Panc1 (cell line): Measurements from ENCODE around the gene OGDH. TPM values are rescaled to one million over a fixed set of nuclear protein-coding genes. Genes with fewer than 3 reads are reported as not detected.

Experiments
- ATAC-seq: fragments of 200-7000 bp; cut with Tn5 transposase; 2 replicates; pipeline ENCODE4 v1.9.1; 2020; ENCODE audit warnings: mild to moderate bottlenecking, moderate library complexity
- BruUV-seq: library from RNA; stranded (reverse); fragments of 400-500 nt; replicated peaks from 2 replicates; lab custom pipeline; 2021; lab: Mats Ljungman, UMichigan
- CTCF ChIA-PET: fragments of 300-600 bp; sonication (Branson Sonifier 250); formaldehyde crosslinking; loops from one replicate; lab custom pipeline; 2022; ENCODE audit warnings: antibody characterized with exemption; lab: Charles Lee
- POLR2A ChIA-PET: fragments of 300-600 bp; sonication (Branson Sonifier 250); formaldehyde crosslinking; loops from one replicate; lab custom pipeline; 2022; ENCODE audit warnings: antibody characterized with exemption; lab: Charles Lee
- DNase-seq: peaks from one replicate; pipeline ENCODE4 v3.0.0-alpha.2; 2010; ENCODE audit warnings: low read depth, low spot score
- H3K27ac ChIP-seq: 2 replicates; pipeline ENCODE4 v1.5.1; 2011; ENCODE audit warnings: mild to moderate bottlenecking, low read length, inconsistent platforms
- H3K27me3 ChIP-seq: fragments of 200-500 bp; sonication (Bioruptor generic); 2 replicates; pipeline ENCODE4 v1.6.0; 2014; ENCODE audit warnings: low read length, inconsistent platforms; ENCODE audit not compliant: control insufficient read depth, insufficient read depth
- H3K36me3 ChIP-seq: fragments of 200-500 bp; sonication (Bioruptor generic); 2 replicates; pipeline ENCODE4 v1.5.1; 2014; ENCODE audit warnings: inconsistent platforms, mild to moderate bottlenecking, low read length, moderate library complexity; ENCODE audit not compliant: control insufficient read depth, insufficient read depth
- H3K4me1 ChIP-seq: 2 replicates; pipeline ENCODE4 v1.5.1; 2011; ENCODE audit warnings: inconsistent platforms, mild to moderate bottlenecking, low read length, moderate library complexity; ENCODE audit not compliant: control insufficient read depth, insufficient read depth
- H3K4me3 ChIP-seq, 2 experiments: 2 replicates each; pipeline ENCODE4 v1.5.1; 2011 to 2012; ENCODE audit warnings: low read depth in 2 of 2, low read length in 2 of 2, mild to moderate bottlenecking in 2 of 2, inconsistent platforms in 1 of 2, moderate library complexity in 1 of 2
- H3K9me3 ChIP-seq: fragments of 200-500 bp; sonication (Bioruptor generic); 2 replicates; pipeline ENCODE4 v1.5.1; 2014; ENCODE audit warnings: low read depth, mild to moderate bottlenecking, inconsistent platforms, low read length, moderate library complexity; ENCODE audit not compliant: control insufficient read depth, insufficient read depth
- POLR2AphosphoS5 ChIP-seq: IDR thresholded peaks from 2 replicates; pipeline ENCODE4 v1.6.1; 2012; ENCODE audit warnings: mild to moderate bottlenecking, low read depth, low read length, moderate library complexity
- SIN3A ChIP-seq: IDR thresholded peaks from 2 replicates; pipeline ENCODE4 v1.6.1; 2012; ENCODE audit warnings: low read depth, mild to moderate bottlenecking, low read length, moderate library complexity, borderline replicate concordance; ENCODE audit not compliant: insufficient read depth
- TCF7L2 ChIP-seq: IDR thresholded peaks from 2 replicates; pipeline ENCODE4 v1.6.1; 2011; ENCODE audit warnings: mild to moderate bottlenecking, low read depth, low read length, inconsistent platforms
- in situ Hi-C: cut with HindIII; loops from 2 replicates; pipeline ENCODE4 v1.10.0; 2016; ENCODE audit warnings: low sequenced_read_pairs, low pct_unique_long_range_greater_than_20kb
- intact Hi-C: fragments of 100-400 bp; cut with micrococcal nuclease; formaldehyde crosslinking; loops from one replicate; pipeline ENCODE4 v1.10.0; 2022; ENCODE audit not compliant: unreplicated experiment
- total RNA-seq: library from RNA; stranded (reverse); gene quantifications from one replicate; pipeline ENCODE4 v1.2.1, GENCODE V29; 2021; ENCODE audit not compliant: unreplicated experiment
- TF ChIP-seq, protein P1 (sequence below): fragments of 450-650 bp; IDR thresholded peaks from 2 replicates; pipeline ENCODE4 v1.5.1; 2017; ENCODE audit warnings: mild to moderate bottlenecking
- TF ChIP-seq, protein P2 (sequence below), 2 experiments: IDR thresholded peaks; 2 replicates each; pipeline ENCODE4 v1.6.1; 2011 to 2012; ENCODE audit warnings: low read depth in 2 of 2, control low read depth in 1 of 2, low read length in 1 of 2, mild to moderate bottlenecking in 1 of 2, moderate library complexity in 1 of 2; ENCODE audit not compliant: insufficient read depth in 1 of 2

Gene OGDH
- total RNA-seq, 1 experiment from 2014 or later: 166 TPM

DNA sequence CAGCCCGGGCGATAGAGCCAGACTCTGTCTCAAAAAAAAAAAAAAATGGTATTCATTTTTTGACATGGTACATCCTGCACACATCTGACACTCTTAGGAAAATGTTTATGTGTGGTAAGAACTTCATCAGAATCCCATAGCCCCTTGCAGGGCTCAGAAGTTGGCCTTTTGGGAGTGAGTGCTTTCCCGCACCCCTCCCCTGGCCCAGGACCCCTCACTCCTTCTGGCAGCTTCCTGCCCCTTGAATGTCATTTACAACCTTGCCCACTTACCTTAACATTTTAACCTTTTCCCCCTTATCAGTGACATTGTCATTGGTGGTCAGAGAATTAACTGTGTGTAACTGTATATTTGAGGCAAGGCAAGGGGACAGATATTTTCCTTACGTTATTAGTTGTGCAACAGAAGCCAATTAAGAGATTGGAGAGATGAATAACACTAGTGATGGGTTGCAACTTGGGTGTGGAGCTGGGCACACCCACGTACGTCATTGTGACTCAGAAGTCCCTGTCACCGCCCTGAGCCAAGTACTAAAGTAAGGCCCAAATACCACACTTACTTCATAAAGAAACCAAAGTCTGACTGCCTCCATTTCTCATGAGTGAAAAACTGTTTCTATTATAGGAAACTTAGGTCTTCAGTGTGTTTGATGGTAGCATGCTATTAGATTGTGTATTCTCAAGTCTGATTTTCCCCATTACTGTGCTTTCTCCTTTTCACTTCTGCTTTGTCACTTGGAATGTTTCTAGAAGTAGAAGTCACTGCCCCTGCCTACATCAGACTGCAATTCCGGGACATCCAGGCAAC lies 31.6 kb downstream of the OGDH start:
- no peak for TF ChIP-seq SIN3A
- TF ChIP-seq, protein P1, sequence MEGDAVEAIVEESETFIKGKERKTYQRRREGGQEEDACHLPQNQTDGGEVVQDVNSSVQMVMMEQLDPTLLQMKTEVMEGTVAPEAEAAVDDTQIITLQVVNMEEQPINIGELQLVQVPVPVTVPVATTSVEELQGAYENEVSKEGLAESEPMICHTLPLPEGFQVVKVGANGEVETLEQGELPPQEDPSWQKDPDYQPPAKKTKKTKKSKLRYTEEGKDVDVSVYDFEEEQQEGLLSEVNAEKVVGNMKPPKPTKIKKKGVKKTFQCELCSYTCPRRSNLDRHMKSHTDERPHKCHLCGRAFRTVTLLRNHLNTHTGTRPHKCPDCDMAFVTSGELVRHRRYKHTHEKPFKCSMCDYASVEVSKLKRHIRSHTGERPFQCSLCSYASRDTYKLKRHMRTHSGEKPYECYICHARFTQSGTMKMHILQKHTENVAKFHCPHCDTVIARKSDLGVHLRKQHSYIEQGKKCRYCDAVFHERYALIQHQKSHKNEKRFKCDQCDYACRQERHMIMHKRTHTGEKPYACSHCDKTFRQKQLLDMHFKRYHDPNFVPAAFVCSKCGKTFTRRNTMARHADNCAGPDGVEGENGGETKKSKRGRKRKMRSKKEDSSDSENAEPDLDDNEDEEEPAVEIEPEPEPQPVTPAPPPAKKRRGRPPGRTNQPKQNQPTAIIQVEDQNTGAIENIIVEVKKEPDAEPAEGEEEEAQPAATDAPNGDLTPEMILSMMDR: no peak
- TF ChIP-seq POLR2AphosphoS5: no peak
- TF ChIP-seq, protein P2, sequence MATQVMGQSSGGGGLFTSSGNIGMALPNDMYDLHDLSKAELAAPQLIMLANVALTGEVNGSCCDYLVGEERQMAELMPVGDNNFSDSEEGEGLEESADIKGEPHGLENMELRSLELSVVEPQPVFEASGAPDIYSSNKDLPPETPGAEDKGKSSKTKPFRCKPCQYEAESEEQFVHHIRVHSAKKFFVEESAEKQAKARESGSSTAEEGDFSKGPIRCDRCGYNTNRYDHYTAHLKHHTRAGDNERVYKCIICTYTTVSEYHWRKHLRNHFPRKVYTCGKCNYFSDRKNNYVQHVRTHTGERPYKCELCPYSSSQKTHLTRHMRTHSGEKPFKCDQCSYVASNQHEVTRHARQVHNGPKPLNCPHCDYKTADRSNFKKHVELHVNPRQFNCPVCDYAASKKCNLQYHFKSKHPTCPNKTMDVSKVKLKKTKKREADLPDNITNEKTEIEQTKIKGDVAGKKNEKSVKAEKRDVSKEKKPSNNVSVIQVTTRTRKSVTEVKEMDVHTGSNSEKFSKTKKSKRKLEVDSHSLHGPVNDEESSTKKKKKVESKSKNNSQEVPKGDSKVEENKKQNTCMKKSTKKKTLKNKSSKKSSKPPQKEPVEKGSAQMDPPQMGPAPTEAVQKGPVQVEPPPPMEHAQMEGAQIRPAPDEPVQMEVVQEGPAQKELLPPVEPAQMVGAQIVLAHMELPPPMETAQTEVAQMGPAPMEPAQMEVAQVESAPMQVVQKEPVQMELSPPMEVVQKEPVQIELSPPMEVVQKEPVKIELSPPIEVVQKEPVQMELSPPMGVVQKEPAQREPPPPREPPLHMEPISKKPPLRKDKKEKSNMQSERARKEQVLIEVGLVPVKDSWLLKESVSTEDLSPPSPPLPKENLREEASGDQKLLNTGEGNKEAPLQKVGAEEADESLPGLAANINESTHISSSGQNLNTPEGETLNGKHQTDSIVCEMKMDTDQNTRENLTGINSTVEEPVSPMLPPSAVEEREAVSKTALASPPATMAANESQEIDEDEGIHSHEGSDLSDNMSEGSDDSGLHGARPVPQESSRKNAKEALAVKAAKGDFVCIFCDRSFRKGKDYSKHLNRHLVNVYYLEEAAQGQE (IDR thresholded peaks at IDR 0.05; ENCODE audit: insufficient read depth in 1 of 2, low read depth in 2 of 2, low read length in 1 of 2): no peak
- no peak for TF ChIP-seq TCF7L2
- ChIA-PET POLR2A (no interaction called here), CTCF (no interaction called here)
- Histone ChIP-seq H3K27me3 (no peaks in the 10 kb centered on the region), H3K4me3 (no peak overlapping the region), H3K9me3 (no peaks in the 10 kb centered on the region), H3K27ac (peak overlapping the region; percentile 92), H3K36me3 (no peaks in the 10 kb centered on the region), H3K4me1 (peaks cover 54% of the 10 kb centered on the region)
- in situ Hi-C loops: no loop called here
- intact Hi-C loops: no loop called here
- DNase-seq (peak; percentile 56), ATAC-seq (no peak)
- no TSS peak for BruUV-seq

DNA sequence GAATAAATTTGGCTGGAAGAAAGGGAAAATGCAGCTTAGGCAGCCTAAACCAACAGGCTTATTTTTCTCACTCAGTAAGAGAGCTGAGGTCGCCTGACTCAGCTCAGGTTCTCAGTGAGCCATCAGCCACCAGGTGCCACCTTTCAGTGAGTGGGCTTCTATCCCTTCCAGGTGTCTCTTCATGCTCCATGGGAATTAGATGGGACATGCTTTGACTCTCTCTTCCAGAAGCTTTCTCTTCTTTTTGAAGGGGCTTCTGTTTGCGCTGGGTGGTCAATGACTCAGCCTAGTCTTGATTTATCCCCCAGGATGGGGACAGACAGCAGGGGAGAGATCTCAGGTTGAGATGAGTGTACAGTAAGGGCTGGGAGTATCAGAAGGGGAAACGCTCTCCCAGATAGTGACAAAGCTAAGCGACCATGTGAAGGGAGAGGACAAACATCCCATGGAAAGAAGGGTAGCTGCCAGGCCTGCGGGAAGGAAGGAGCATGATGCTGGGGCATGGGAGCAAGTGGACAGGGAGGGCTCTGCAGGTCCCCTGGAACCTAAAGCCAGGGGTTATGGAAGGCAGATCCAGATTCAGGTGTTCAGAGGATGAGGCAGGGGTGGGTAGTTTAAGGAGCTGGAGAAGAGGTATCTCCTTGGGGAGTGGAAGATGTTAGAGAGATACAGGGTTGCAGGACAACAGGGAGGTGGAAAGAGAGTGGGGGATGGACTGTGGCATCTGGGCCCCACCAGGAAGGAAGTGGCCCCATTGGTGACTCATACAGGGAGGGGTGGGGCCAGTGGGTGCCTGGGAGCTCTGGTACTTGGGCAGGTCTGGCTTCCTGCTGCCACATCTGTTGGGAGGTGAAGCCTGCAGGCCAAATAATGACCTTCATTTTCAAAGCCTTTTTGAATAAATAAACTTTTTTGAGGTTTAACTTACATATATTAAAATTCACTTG lies 32.5 kb downstream of the OGDH start:
- CTCF ChIA-PET: no interaction called here
- no peak overlapping the region for H3K4me3 ChIP-seq
- H3K4me1 ChIP-seq: peaks cover 46% of the 10 kb centered on the region

More for the DNA sequence above, 32.5 kb downstream of the OGDH start:
- intact Hi-C loops: no loop called here
- POLR2A ChIA-PET: interaction anchor here (0.6 kb wide), 1 partner anchor 246 kb away, joined by 5 read pairs; the partner anchor contains the start of gene PURB
- ATAC-seq: peak; percentile 90
- H3K27me3 ChIP-seq: no peaks in the 10 kb centered on the region
- H3K27ac ChIP-seq: peak overlapping the region; percentile 92
- peak; percentile 43 for DNase-seq
- no peaks in the 10 kb centered on the region for H3K36me3 ChIP-seq
- in situ Hi-C loops: no loop called here
- BruUV-seq: TSS peak; percentile 16
- TF ChIP-seq, protein P2 (IDR thresholded peaks at IDR 0.05; ENCODE audit: insufficient read depth in 1 of 2, low read depth in 2 of 2, low read length in 1 of 2): no peak
- peak; percentile 67 for TF ChIP-seq POLR2AphosphoS5
- TF ChIP-seq, protein P1: no peak
- TF ChIP-seq TCF7L2: no peak
- no peaks in the 10 kb centered on the region for H3K9me3 ChIP-seq
